GM12892 (cell line): ENCODE results near the gene QPCT.

Source experiments
- POLR2A ChIP-seq: IDR thresholded peaks from 2 replicates; pipeline ENCODE4 v1.6.1; 2011; ENCODE audit warnings: low read depth, low read length, control low read depth
- POLR2AphosphoS5 ChIP-seq: IDR thresholded peaks from 2 replicates; pipeline ENCODE4 v1.6.1; 2011; ENCODE audit warnings: low read depth, low read length, control low read depth

- no peak for TF ChIP-seq POLR2AphosphoS5
- no peak for TF ChIP-seq POLR2A
These were observed 16.9 kb downstream of the QPCT start for GRCh38 chr2:37361216-37361815.
